AG04449 (cell line): ENCODE measurements around the gene ZNF580.

Source experiments
- CTCF ChIA-PET: fragments of 350-600 bp; formaldehyde crosslinking; extraction: SDS; loops from one replicate; lab custom pipeline; 2021; ENCODE audit warnings: antibody characterized with exemption; lab: Yijun Ruan, JAX
- POLR2A ChIA-PET: fragments of 400-600, 350-600 bp; formaldehyde crosslinking; extraction: SDS; loops from one replicate; lab custom pipeline; 2020; ENCODE audit warnings: antibody characterized with exemption, inconsistent platforms; lab: Yijun Ruan, JAX
- DNase-seq: peaks from one replicate; pipeline ENCODE4 v3.0.0-alpha.2; 2010; ENCODE audit warnings: low read depth, low spot score
- H3K4me3 ChIP-seq: 2 replicates; pipeline ENCODE4 v1.5.1; 2011; ENCODE audit warnings: low read depth, mild to moderate bottlenecking, control low read depth, low read length
- CTCF ChIP-seq: IDR thresholded peaks from one replicate; pipeline ENCODE4 v1.5.1; 2011; ENCODE audit warnings: mild to moderate bottlenecking, moderate library complexity, low read length, control low read depth, inconsistent platforms; ENCODE audit not compliant: insufficient read depth; ENCODE audit errors: missing control alignments

ZNF580 gene

GRCh38 chr19:55660991-55661390 is 20.2 kb downstream of the ZNF580 start:
- TF ChIP-seq CTCF = no peak
- POLR2A ChIA-PET = no interaction called here
- H3K4me3 ChIP-seq = no peak overlapping the region
- DNase-seq = no peak
- CTCF ChIA-PET = no interaction called here

- ChIA-PET CTCF (no interaction called here), POLR2A (no interaction called here)
- no peak for TF ChIP-seq CTCF
- DNase-seq = no peak
- no peak overlapping the region for H3K4me3 ChIP-seq
Measured at GRCh38 chr19:55661826-55662225, 21.0 kb downstream of the ZNF580 start.

GRCh38 chr19:55663846-55664536 is 23.2 kb downstream of the ZNF580 start:
- no peak overlapping the region for H3K4me3 ChIP-seq
- no peak for DNase-seq
- ChIA-PET POLR2A (no interaction called here), CTCF (interaction anchor here (0.8 to 1.3 kb wide), 5 partner anchors 8 to 13 kb away, joined by 3 to 5 read pairs (median 4); partner anchors contain the start of gene U2AF2)
- no peak for TF ChIP-seq CTCF

GRCh38 chr19:55666343-55667005 is 25.7 kb downstream of the ZNF580 start:
- no peak for DNase-seq
- no peak overlapping the region for H3K4me3 ChIP-seq
- ChIA-PET CTCF (interaction anchor here (1.1 to 2.3 kb wide), 3 partner anchors 10 to 13 kb away, joined by 3 to 8 read pairs (median 8); no protein-coding TSS in a partner anchor), POLR2A (no interaction called here)
- TF ChIP-seq CTCF = no peak

- ChIA-PET POLR2A (no interaction called here), CTCF (interaction anchor here (1.9 to 2.3 kb wide), 3 partner anchors 10 to 34 kb away, joined by 4 to 8 read pairs (median 8); no protein-coding TSS in a partner anchor)
- no peak for TF ChIP-seq CTCF
- DNase-seq = no peak
- no peak overlapping the region for H3K4me3 ChIP-seq
Measured at GRCh38 chr19:55667006-55667381, 26.2 kb downstream of the ZNF580 start.

- DNase-seq = no peak
- TF ChIP-seq CTCF = no peak
- CTCF ChIA-PET = interaction anchor here (1.9 to 2.3 kb wide), 3 partner anchors 11 to 35 kb away, joined by 4 to 8 read pairs (median 8); no protein-coding TSS in a partner anchor
- no peak overlapping the region for H3K4me3 ChIP-seq
- POLR2A ChIA-PET = no interaction called here
Measured at GRCh38 chr19:55667511-55667910, 26.7 kb downstream of the ZNF580 start.
